ENCODE results near the gene MELK. TPM values are rescaled to one million over a fixed set of nuclear protein-coding genes. Genes with fewer than 3 reads are reported as not detected.

MELK gene
- total and polyA plus RNA-seq, 2 donors (not counting 1 experiment from before 2014, with no cell fraction given): 14.2 to 21.9 TPM

DNA sequence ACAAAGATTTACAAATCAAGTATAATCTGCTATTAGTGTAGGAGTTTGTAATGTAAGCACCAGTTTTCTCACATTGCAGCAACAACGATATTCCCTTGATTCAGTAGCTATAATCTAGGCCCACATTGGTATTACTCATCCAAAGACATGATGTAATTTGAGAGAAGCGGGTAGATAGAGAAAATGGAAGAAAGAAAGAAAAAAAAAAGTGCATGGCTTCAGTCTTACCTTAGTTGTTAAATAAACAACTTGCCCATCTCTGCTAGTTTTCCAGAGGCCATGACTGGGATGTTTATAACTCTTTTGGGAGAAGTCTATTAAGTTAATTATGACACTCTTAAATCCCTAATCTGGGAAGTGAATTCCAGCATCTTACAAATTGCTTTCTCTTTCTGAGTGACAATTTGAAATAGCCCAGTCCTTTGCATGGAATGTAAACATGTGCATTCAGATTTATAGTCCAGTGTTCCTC, 2.8 kb downstream of the MELK start:
- H3K9me3 ChIP-seq (ENCODE audit: control insufficient read depth, insufficient read depth, low read depth, low read length): no peaks in the 10 kb centered on the region
- peak overlapping the region; percentile 1 to 46 (median 10) for H3K4me3 ChIP-seq (replicated peaks in 1 of 4; ENCODE audit: control extremely low read depth in 1 of 4, insufficient read depth in 1 of 4, low read depth in 3 of 4, low read length in 4 of 4)
- H3K27me3 ChIP-seq (ENCODE audit: control insufficient read depth, insufficient read depth, low read length): no peaks in the 10 kb centered on the region
- H3K4me2 ChIP-seq (ENCODE audit: extremely low read depth, insufficient read depth, low read length): peak overlapping the region; percentile 62
- H3K27ac ChIP-seq (ENCODE audit: insufficient read depth, low read length): peak overlapping the region; percentile 4
- H3K4me1 ChIP-seq (ENCODE audit: control insufficient read depth, extremely low read depth, insufficient read depth, low read length): peaks cover 11% of the 10 kb centered on the region
- H3K9ac ChIP-seq (ENCODE audit: insufficient read depth, low read length): no peak overlapping the region
- no peaks in the 10 kb centered on the region for H4K20me1 ChIP-seq (ENCODE audit: control insufficient read depth, extremely low read depth, insufficient read depth, low read length)
- DNase-seq (ENCODE audit: low read depth in 2 of 2): peak; percentile 64 to 67
- H3K79me2 ChIP-seq (ENCODE audit: control insufficient read depth, insufficient read depth, low read length): peaks cover 72% of the 10 kb centered on the region
- peak overlapping the region; percentile 1 for H2AFZ ChIP-seq (ENCODE audit: low read length)
- H3K36me3 ChIP-seq (ENCODE audit: control insufficient read depth, insufficient read depth, low read length): no peaks in the 10 kb centered on the region
- TF ChIP-seq, protein P1, sequence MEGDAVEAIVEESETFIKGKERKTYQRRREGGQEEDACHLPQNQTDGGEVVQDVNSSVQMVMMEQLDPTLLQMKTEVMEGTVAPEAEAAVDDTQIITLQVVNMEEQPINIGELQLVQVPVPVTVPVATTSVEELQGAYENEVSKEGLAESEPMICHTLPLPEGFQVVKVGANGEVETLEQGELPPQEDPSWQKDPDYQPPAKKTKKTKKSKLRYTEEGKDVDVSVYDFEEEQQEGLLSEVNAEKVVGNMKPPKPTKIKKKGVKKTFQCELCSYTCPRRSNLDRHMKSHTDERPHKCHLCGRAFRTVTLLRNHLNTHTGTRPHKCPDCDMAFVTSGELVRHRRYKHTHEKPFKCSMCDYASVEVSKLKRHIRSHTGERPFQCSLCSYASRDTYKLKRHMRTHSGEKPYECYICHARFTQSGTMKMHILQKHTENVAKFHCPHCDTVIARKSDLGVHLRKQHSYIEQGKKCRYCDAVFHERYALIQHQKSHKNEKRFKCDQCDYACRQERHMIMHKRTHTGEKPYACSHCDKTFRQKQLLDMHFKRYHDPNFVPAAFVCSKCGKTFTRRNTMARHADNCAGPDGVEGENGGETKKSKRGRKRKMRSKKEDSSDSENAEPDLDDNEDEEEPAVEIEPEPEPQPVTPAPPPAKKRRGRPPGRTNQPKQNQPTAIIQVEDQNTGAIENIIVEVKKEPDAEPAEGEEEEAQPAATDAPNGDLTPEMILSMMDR (conservative IDR thresholded peaks at IDR 0.05 in 1 of 2, IDR thresholded peaks at IDR 0.05 in 1 of 2; ENCODE audit: low read depth in 1 of 2, low read length in 2 of 2): no peak
- no peak for TF ChIP-seq EZH2 (IDR thresholded peaks at IDR 0.05; ENCODE audit: low read length, missing control alignments)

GRCh38 chr9:36576866-36577265, 4.2 kb downstream of the MELK start:
- TF ChIP-seq, protein P1 (conservative IDR thresholded peaks at IDR 0.05 in 1 of 2, IDR thresholded peaks at IDR 0.05 in 1 of 2; ENCODE audit: low read depth in 1 of 2, low read length in 2 of 2): no peak
- TF ChIP-seq EZH2 (IDR thresholded peaks at IDR 0.05; ENCODE audit: low read length, missing control alignments): no peak
- Histone ChIP-seq H3K4me2 (ENCODE audit: extremely low read depth, insufficient read depth, low read length) (no peak overlapping the region), H3K4me3 (replicated peaks in 1 of 4; ENCODE audit: control extremely low read depth in 1 of 4, insufficient read depth in 1 of 4, low read depth in 3 of 4, low read length in 4 of 4) (no peak overlapping the region), H3K4me1 (ENCODE audit: control insufficient read depth, extremely low read depth, insufficient read depth, low read length) (peaks cover 11% of the 10 kb centered on the region), H2AFZ (ENCODE audit: low read length) (no peak overlapping the region), H3K9ac (ENCODE audit: insufficient read depth, low read length) (no peak overlapping the region), H3K27me3 (ENCODE audit: control insufficient read depth, insufficient read depth, low read length) (no peaks in the 10 kb centered on the region), H3K36me3 (ENCODE audit: control insufficient read depth, insufficient read depth, low read length) (no peaks in the 10 kb centered on the region), H4K20me1 (ENCODE audit: control insufficient read depth, extremely low read depth, insufficient read depth, low read length) (no peaks in the 10 kb centered on the region), H3K9me3 (ENCODE audit: control insufficient read depth, insufficient read depth, low read depth, low read length) (no peaks in the 10 kb centered on the region), H3K27ac (ENCODE audit: insufficient read depth, low read length) (no peak overlapping the region), H3K79me2 (ENCODE audit: control insufficient read depth, insufficient read depth, low read length) (peaks cover 83% of the 10 kb centered on the region)
- peak in 1 of 2 donors; percentile 84 for DNase-seq (ENCODE audit: low read depth in 2 of 2)

DNA sequence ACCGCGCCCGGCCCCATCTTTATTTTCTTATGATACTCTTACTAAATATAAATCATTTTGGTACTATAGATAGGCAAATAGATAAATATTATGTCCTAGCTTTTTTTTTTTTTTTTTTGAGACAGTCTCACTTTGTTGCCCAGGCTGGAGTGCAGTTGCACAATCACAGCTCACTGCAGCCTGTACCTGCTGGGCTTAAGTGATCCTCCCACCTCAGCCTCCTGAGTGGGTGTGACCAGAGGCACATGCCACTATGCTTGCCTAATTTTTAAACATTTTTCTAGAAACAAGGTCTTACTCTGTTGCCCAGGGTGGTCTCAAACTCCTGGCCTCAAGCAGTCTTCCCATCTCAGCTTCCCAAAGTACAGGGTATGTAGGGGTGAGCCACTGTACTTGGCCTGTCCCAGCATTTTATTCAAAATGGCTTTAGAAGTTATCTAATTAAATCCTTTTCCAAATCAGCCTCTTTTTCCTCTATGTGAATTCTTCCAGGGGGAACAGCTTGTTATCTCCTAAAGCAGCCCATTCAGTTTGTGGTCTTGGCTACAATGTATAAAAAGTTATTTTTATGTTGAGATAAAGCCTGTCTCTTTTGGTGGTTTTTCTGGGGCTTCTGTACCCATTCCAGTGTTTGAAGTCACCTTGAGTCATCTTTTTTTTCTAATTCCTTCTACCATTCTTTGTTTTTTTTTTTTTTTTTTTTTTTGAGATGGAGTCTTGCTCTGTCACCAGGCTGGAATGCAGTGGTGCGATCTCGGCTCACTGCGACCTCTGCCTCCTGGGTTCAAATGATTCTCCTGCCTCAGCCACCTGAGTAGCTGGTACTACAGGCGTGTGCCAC, 12.1 kb downstream of the MELK start:
- Histone ChIP-seq H3K36me3 (ENCODE audit: control insufficient read depth, insufficient read depth, low read length) (peaks cover 3% of the 10 kb centered on the region), H3K9me3 (ENCODE audit: control insufficient read depth, insufficient read depth, low read depth, low read length) (no peaks in the 10 kb centered on the region), H4K20me1 (ENCODE audit: control insufficient read depth, extremely low read depth, insufficient read depth, low read length) (no peaks in the 10 kb centered on the region), H3K9ac (ENCODE audit: insufficient read depth, low read length) (no peak overlapping the region), H3K27ac (ENCODE audit: insufficient read depth, low read length) (peak overlapping the region; percentile 44), H3K4me2 (ENCODE audit: extremely low read depth, insufficient read depth, low read length) (peak overlapping the region; percentile 62), H3K79me2 (ENCODE audit: control insufficient read depth, insufficient read depth, low read length) (peaks cover 44% of the 10 kb centered on the region), H3K4me3 (replicated peaks in 1 of 4; ENCODE audit: control extremely low read depth in 1 of 4, insufficient read depth in 1 of 4, low read depth in 3 of 4, low read length in 4 of 4) (no peak overlapping the region), H3K4me1 (ENCODE audit: control insufficient read depth, extremely low read depth, insufficient read depth, low read length) (peaks cover 5% of the 10 kb centered on the region), H3K27me3 (ENCODE audit: control insufficient read depth, insufficient read depth, low read length) (no peaks in the 10 kb centered on the region), H2AFZ (ENCODE audit: low read length) (no peak overlapping the region)
- DNase-seq (ENCODE audit: low read depth in 2 of 2): peak in 1 of 2 donors; percentile 92
- TF ChIP-seq, protein P1 (conservative IDR thresholded peaks at IDR 0.05 in 1 of 2, IDR thresholded peaks at IDR 0.05 in 1 of 2; ENCODE audit: low read depth in 1 of 2, low read length in 2 of 2): no peak
- no peak for TF ChIP-seq EZH2 (IDR thresholded peaks at IDR 0.05; ENCODE audit: low read length, missing control alignments)
